ENCODE results near the gene CHCHD5. TPM values are rescaled to one million over a fixed set of nuclear protein-coding genes. Genes with fewer than 3 reads are reported as not detected.
A peak's percentile ranks its signal among the peaks of the same experiment; 100 is the strongest.

CHCHD5 gene
- total and polyA plus RNA-seq, 7 experiments from 2014 or later: 17.4 to 67.3 (median 21.3) TPM

- POLR2A ChIA-PET: interaction anchor here (0.7 to 15.0 kb wide), 8 partner anchors 10 to 101 kb away, joined by 3 to 418 read pairs (median 6); partner anchors contain the start of genes CHCHD5 and SLC20A1
- H3K27ac ChIP-seq (ENCODE audit: low read depth, low read length): no peak overlapping the region
- DNase-seq (no peak), ATAC-seq (no peak)
- H3K9me3 Mint-ChIP-seq: no peaks in the 10 kb centered on the region
- H3K27me3 ChIP-seq (ENCODE audit: control insufficient read depth in 2 of 2, insufficient read depth in 2 of 2, low read length in 2 of 2): no peaks in the 10 kb centered on the region
- H3K4me1 Mint-ChIP-seq: peaks cover 25 to 83% (median 45%) of the 10 kb centered on the region in 7 donors
- no peaks in the 10 kb centered on the region for H3K9me3 ChIP-seq (ENCODE audit: control insufficient read depth in 2 of 3, low read length in 3 of 3)
- no peaks in the 10 kb centered on the region for H3K27me3 Mint-ChIP-seq
- CTCF ChIA-PET: interaction anchor here (0.6 to 12.5 kb wide), 14 partner anchors 8 to 744 kb away, joined by 3 to 183 read pairs (median 5); partner anchors contain the start of gene SLC20A1
- H3K27ac Mint-ChIP-seq: peak overlapping the region in 4 of 9 donors; percentile 28 to 95 (median 80)
- H3K4me3 ChIP-seq (ENCODE audit: low read length): no peak overlapping the region
- peak overlapping the region in 6 of 10 donors; percentile 19 to 68 (median 25) for H3K4me3 Mint-ChIP-seq
- H3K36me3 ChIP-seq (ENCODE audit: control insufficient read depth in 2 of 3, insufficient read depth in 3 of 3, low read length in 3 of 3): no peaks in the 10 kb centered on the region
- H3K4me1 ChIP-seq (ENCODE audit: control insufficient read depth in 2 of 2, insufficient read depth in 2 of 2, low read length in 2 of 2): peaks cover 41 to 57% of the 10 kb centered on the region in 2 donors
- intact Hi-C loops (cut with micrococcal nuclease): loop anchor here (1.0 to 5.0 kb wide), 7 partner anchors 20 to 143 kb away; partner anchors contain the start of genes SLC20A1 (in 2 of the 2), CHCHD5 (in 1 of the 2) and TTL (in 1 of the 2)
- peaks cover 0 to 3% (median 0%) of the 10 kb centered on the region in 5 donors for H3K36me3 Mint-ChIP-seq
These were observed 41.2 kb downstream of the CHCHD5 start for GRCh38 chr2:112625474-112626114.

DNA sequence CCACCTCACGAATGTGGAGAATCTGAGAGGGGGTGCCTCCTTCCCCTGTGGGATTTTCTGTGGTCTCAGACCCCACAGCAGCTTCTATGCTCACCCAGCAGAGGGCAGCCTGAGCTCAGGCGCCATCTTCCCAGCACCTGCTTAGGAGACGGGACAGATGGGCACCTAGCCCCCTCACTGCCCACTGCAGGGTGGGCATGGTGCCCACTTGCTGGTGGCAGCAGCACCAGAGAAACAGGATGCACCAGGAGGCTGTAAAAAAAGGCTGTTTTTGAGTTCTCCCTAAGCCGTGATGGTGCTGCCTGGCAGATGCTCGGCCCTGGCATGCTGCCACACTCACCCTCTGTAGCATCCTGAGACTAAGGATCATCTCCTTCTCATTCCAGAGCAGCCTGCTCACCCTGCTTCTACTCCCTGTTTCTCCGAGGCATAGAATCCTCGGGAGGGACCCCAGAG, 42.2 kb downstream of the CHCHD5 start:
- H3K4me3 ChIP-seq (ENCODE audit: low read length): peak overlapping the region; percentile 61
- no peaks in the 10 kb centered on the region for H3K36me3 ChIP-seq (ENCODE audit: control insufficient read depth in 2 of 3, insufficient read depth in 3 of 3, low read length in 3 of 3)
- no peaks in the 10 kb centered on the region for H3K9me3 ChIP-seq (ENCODE audit: control insufficient read depth in 2 of 3, low read length in 3 of 3)
- ChIA-PET CTCF (interaction anchor here (0.9 to 12.5 kb wide), 17 partner anchors 9 to 125 kb away, joined by 3 to 183 read pairs (median 8); partner anchors contain the start of gene SLC20A1), POLR2A (interaction anchor here (0.8 to 15.0 kb wide), 9 partner anchors 9 to 63 kb away, joined by 3 to 418 read pairs (median 8); partner anchors contain the start of genes CHCHD5 and SLC20A1)
- peak overlapping the region; percentile 29 for H3K27ac ChIP-seq (ENCODE audit: low read depth, low read length)
- H3K36me3 Mint-ChIP-seq: peaks cover 0 to 3% (median 0%) of the 10 kb centered on the region in 5 donors
- intact Hi-C loops (cut with micrococcal nuclease): loop anchor here (1.0 to 5.0 kb wide), 7 partner anchors 19 to 144 kb away; partner anchors contain the start of genes SLC20A1 (in 2 of the 2), CHCHD5 (in 1 of the 2) and TTL (in 1 of the 2)
- H3K27me3 ChIP-seq (ENCODE audit: control insufficient read depth in 2 of 2, insufficient read depth in 2 of 2, low read length in 2 of 2): no peaks in the 10 kb centered on the region
- ATAC-seq (peak; percentile 70), DNase-seq (peak; percentile 47 to 81 (median 67))
- peak overlapping the region; percentile 47 to 81 (median 72) for H3K4me3 Mint-ChIP-seq
- H3K4me1 Mint-ChIP-seq: peaks cover 34 to 88% (median 55%) of the 10 kb centered on the region in 7 donors
- H3K4me1 ChIP-seq (ENCODE audit: control insufficient read depth in 2 of 2, insufficient read depth in 2 of 2, low read length in 2 of 2): peaks cover 49 to 64% of the 10 kb centered on the region in 2 donors
- H3K27ac Mint-ChIP-seq: peak overlapping the region in 8 of 9 donors; percentile 80 to 99 (median 94)
- H3K27me3 Mint-ChIP-seq: no peaks in the 10 kb centered on the region
- H3K9me3 Mint-ChIP-seq: no peaks in the 10 kb centered on the region

DNA sequence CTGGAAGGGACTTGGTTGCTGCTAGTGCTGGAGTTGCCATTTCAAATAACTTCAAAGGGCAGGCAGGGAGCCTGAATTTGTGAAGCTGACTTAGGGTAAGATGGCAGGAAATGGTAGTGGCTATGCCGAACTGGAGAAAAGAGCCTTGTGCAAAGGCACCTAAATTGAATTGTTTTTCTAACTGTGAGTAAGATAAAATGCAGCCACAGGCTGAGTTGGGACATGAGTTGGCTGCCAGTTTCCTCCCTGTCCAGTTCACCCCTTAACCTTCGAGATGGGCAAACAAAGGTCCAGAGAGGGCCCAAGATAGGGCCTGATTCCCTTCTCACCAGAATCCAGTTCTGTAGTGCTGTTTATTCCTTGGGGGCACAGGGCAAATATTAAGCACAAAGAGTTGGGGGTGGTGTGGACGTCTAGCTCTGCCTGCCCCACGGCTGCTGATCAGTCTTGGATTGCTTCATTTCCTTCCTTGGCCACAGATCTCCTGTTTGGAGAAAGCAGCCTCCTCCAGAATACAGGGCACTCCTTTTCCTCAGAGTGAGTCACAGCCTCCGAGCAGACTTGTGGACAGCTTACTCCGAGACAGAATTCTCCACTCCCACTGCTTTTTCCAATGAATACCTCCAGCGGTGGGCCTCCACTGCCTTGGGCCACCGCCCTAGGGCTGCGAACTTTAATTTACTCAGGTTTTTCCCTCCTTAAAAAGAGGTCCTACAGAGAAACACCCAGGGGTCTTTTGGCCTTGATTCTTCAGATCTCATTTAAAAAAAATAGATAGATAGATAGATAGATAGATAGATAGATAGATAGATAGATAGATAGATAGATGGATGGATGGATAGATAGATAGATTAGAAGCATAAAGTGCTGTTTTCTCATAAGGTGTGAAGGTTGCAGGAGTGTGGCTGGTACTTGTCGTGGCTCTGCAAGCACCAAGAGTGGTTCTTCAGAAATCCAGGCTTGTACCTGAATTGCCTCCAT, 42.9 kb downstream of the CHCHD5 start:
- peak overlapping the region; percentile 29 for H3K27ac ChIP-seq (ENCODE audit: low read depth, low read length)
- no peak for DNase-seq

GRCh38 chr2:112629224-112629623, 44.8 kb downstream of the CHCHD5 start:
- ChIA-PET POLR2A (interaction anchor here (1.1 to 15.0 kb wide), 6 partner anchors 16 to 63 kb away, joined by 4 to 418 read pairs (median 12); partner anchors contain the start of genes CHCHD5 and SLC20A1), CTCF (interaction anchor here (0.6 to 12.5 kb wide), 8 partner anchors 8 to 98 kb away, joined by 3 to 183 read pairs (median 11); partner anchors contain the start of gene SLC20A1)
- no peaks in the 10 kb centered on the region for H3K27me3 Mint-ChIP-seq
- H3K4me1 Mint-ChIP-seq: peaks cover 46 to 94% (median 76%) of the 10 kb centered on the region in 7 donors
- intact Hi-C loops (cut with micrococcal nuclease): loop anchor here in 1 of 2 donors (5.0 kb wide), 2 partner anchors 33 to 147 kb away; partner anchors contain the start of gene TTL
- no peak for ATAC-seq
- H3K36me3 Mint-ChIP-seq: no peaks in the 10 kb centered on the region
- Histone ChIP-seq H3K4me1 (ENCODE audit: control insufficient read depth in 2 of 2, insufficient read depth in 2 of 2, low read length in 2 of 2) (peaks cover 65 to 82% of the 10 kb centered on the region in 2 donors), H3K27ac (ENCODE audit: low read depth, low read length) (no peak overlapping the region), H3K27me3 (ENCODE audit: control insufficient read depth in 2 of 2, insufficient read depth in 2 of 2, low read length in 2 of 2) (no peaks in the 10 kb centered on the region), H3K36me3 (ENCODE audit: control insufficient read depth in 2 of 3, insufficient read depth in 3 of 3, low read length in 3 of 3) (no peaks in the 10 kb centered on the region), H3K4me3 (ENCODE audit: low read length) (no peak overlapping the region), H3K9me3 (ENCODE audit: control insufficient read depth in 2 of 3, low read length in 3 of 3) (no peaks in the 10 kb centered on the region)
- no peak for DNase-seq
- H3K27ac Mint-ChIP-seq: peak overlapping the region; percentile 33 to 99 (median 92)
- no peaks in the 10 kb centered on the region for H3K9me3 Mint-ChIP-seq
- H3K4me3 Mint-ChIP-seq: peak overlapping the region in 4 of 10 donors; percentile 21 to 93 (median 88)

More for the DNA sequence above, 42.9 kb downstream of the CHCHD5 start:
- H3K27me3 Mint-ChIP-seq: no peaks in the 10 kb centered on the region
- peak overlapping the region; percentile 62 to 81 (median 72) for H3K4me3 Mint-ChIP-seq
- CTCF ChIA-PET: interaction anchor here (0.8 to 12.5 kb wide), 14 partner anchors 8 to 124 kb away, joined by 3 to 183 read pairs (median 10); partner anchors contain the start of gene SLC20A1
- H3K36me3 Mint-ChIP-seq: peaks cover 0 to 2% (median 0%) of the 10 kb centered on the region in 5 donors
- POLR2A ChIA-PET: interaction anchor here (0.6 to 15.0 kb wide), 9 partner anchors 9 to 90 kb away, joined by 3 to 418 read pairs (median 8); partner anchors contain the start of genes CHCHD5 and SLC20A1
- H3K27me3 ChIP-seq (ENCODE audit: control insufficient read depth in 2 of 2, insufficient read depth in 2 of 2, low read length in 2 of 2): no peaks in the 10 kb centered on the region
- H3K36me3 ChIP-seq (ENCODE audit: control insufficient read depth in 2 of 3, insufficient read depth in 3 of 3, low read length in 3 of 3): no peaks in the 10 kb centered on the region
- H3K4me1 Mint-ChIP-seq: peaks cover 40 to 88% (median 61%) of the 10 kb centered on the region in 7 donors
- peak overlapping the region; percentile 61 for H3K4me3 ChIP-seq (ENCODE audit: low read length)
- ATAC-seq: peak; percentile 8
- intact Hi-C loops (cut with micrococcal nuclease): loop anchor here in 1 of 2 donors (2.0 to 5.0 kb wide), 3 partner anchors 35 to 145 kb away; partner anchors contain the start of genes CHCHD5 and TTL
- no peaks in the 10 kb centered on the region for H3K9me3 Mint-ChIP-seq
- H3K27ac Mint-ChIP-seq: peak overlapping the region in 8 of 9 donors; percentile 80 to 99 (median 94)
- no peaks in the 10 kb centered on the region for H3K9me3 ChIP-seq (ENCODE audit: control insufficient read depth in 2 of 3, low read length in 3 of 3)
- peaks cover 56 to 71% of the 10 kb centered on the region in 2 donors for H3K4me1 ChIP-seq (ENCODE audit: control insufficient read depth in 2 of 2, insufficient read depth in 2 of 2, low read length in 2 of 2)

- no peak for DNase-seq
- intact Hi-C loops (cut with micrococcal nuclease): loop anchor here (5.0 to 10.0 kb wide), 5 partner anchors 32 to 365 kb away; partner anchors contain the start of genes TTL (in 1 of the 2) and ZC3H6 (in 1 of the 2)
- Mint-ChIP-seq H3K4me1 (peaks cover 46 to 94% (median 76%) of the 10 kb centered on the region in 7 donors), H3K27me3 (no peaks in the 10 kb centered on the region), H3K4me3 (peak overlapping the region; percentile 25 to 93 (median 86)), H3K9me3 (no peaks in the 10 kb centered on the region), H3K27ac (peak overlapping the region; percentile 84 to 99 (median 93)), H3K36me3 (no peaks in the 10 kb centered on the region)
- H3K27ac ChIP-seq (ENCODE audit: low read depth, low read length): peak overlapping the region; percentile 70
- peaks cover 65 to 82% of the 10 kb centered on the region in 2 donors for H3K4me1 ChIP-seq (ENCODE audit: control insufficient read depth in 2 of 2, insufficient read depth in 2 of 2, low read length in 2 of 2)
- ChIA-PET CTCF (interaction anchor here (0.6 to 12.5 kb wide), 4 partner anchors 16 to 97 kb away, joined by 3 to 183 read pairs (median 68); partner anchors contain the start of gene SLC20A1), POLR2A (interaction anchor here (1.1 to 15.0 kb wide), 7 partner anchors 15 to 63 kb away, joined by 3 to 418 read pairs (median 9); partner anchors contain the start of genes CHCHD5 and SLC20A1)
- H3K36me3 ChIP-seq (ENCODE audit: control insufficient read depth in 2 of 3, insufficient read depth in 3 of 3, low read length in 3 of 3): no peaks in the 10 kb centered on the region
- no peak for ATAC-seq
- no peaks in the 10 kb centered on the region for H3K9me3 ChIP-seq (ENCODE audit: control insufficient read depth in 2 of 3, low read length in 3 of 3)
- no peaks in the 10 kb centered on the region for H3K27me3 ChIP-seq (ENCODE audit: control insufficient read depth in 2 of 2, insufficient read depth in 2 of 2, low read length in 2 of 2)
- H3K4me3 ChIP-seq (ENCODE audit: low read length): peak overlapping the region; percentile 50
These were observed 45.4 kb downstream of the CHCHD5 start for GRCh38 chr2:112629823-112630222.
